ENCODE measurements around the gene NUP153. TPM values are rescaled to one million over a fixed set of nuclear protein-coding genes. Genes with fewer than 3 reads are reported as not detected.

NUP153 gene
- total and polyA plus RNA-seq, 4 donors = 6.2 to 50.2 (median 21.9) TPM

GRCh38 chr6:17610835-17611234 is 95.9 kb downstream of the NUP153 start:
- peaks cover 4 to 19% (median 9%) of the 10 kb centered on the region in 4 donors for H3K36me3 ChIP-seq (ENCODE audit: control insufficient read depth in 4 of 4, insufficient read depth in 4 of 4, low read length in 4 of 4)
- H3K27ac ChIP-seq (ENCODE audit: low read depth in 1 of 2, low read length in 1 of 2) = no peak overlapping the region
- H3K4me3 ChIP-seq = no peak overlapping the region
- TF ChIP-seq, protein P1, sequence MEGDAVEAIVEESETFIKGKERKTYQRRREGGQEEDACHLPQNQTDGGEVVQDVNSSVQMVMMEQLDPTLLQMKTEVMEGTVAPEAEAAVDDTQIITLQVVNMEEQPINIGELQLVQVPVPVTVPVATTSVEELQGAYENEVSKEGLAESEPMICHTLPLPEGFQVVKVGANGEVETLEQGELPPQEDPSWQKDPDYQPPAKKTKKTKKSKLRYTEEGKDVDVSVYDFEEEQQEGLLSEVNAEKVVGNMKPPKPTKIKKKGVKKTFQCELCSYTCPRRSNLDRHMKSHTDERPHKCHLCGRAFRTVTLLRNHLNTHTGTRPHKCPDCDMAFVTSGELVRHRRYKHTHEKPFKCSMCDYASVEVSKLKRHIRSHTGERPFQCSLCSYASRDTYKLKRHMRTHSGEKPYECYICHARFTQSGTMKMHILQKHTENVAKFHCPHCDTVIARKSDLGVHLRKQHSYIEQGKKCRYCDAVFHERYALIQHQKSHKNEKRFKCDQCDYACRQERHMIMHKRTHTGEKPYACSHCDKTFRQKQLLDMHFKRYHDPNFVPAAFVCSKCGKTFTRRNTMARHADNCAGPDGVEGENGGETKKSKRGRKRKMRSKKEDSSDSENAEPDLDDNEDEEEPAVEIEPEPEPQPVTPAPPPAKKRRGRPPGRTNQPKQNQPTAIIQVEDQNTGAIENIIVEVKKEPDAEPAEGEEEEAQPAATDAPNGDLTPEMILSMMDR (IDR thresholded peaks at IDR 0.05; ENCODE audit: control extremely low read depth, extremely low read depth) = no peak
- ATAC-seq (ENCODE audit: insufficient read depth, low FRiP score) (no peak), DNase-seq (no peak)
- no peaks in the 10 kb centered on the region for H3K9me3 ChIP-seq (ENCODE audit: control insufficient read depth in 4 of 4, insufficient read depth in 3 of 4, low read length in 3 of 4)
- no peaks in the 10 kb centered on the region for H3K27me3 ChIP-seq (ENCODE audit: control insufficient read depth in 3 of 3, insufficient read depth in 3 of 3, low read length in 2 of 3)
- no peak overlapping the region for H3K9ac ChIP-seq (ENCODE audit: insufficient read depth in 1 of 2, low read length in 2 of 2)
- 83 to 91% methylated on average over 3 of the region's 3 CpGs for WGBS, 2 donors
- no peaks in the 10 kb centered on the region for H3K4me1 ChIP-seq (ENCODE audit: control insufficient read depth in 5 of 5, insufficient read depth in 5 of 5, low read length in 5 of 5)

- Histone ChIP-seq H3K4me1 (ENCODE audit: control insufficient read depth in 5 of 5, insufficient read depth in 5 of 5, low read length in 5 of 5) (peaks cover 0 to 6% (median 4%) of the 10 kb centered on the region in 5 donors), H3K9me3 (ENCODE audit: control insufficient read depth in 4 of 4, insufficient read depth in 3 of 4, low read length in 3 of 4) (no peaks in the 10 kb centered on the region), H3K27me3 (ENCODE audit: control insufficient read depth in 3 of 3, insufficient read depth in 3 of 3, low read length in 2 of 3) (no peaks in the 10 kb centered on the region), H3K36me3 (ENCODE audit: control insufficient read depth in 4 of 4, insufficient read depth in 4 of 4, low read length in 4 of 4) (peaks cover 5 to 33% (median 15%) of the 10 kb centered on the region in 4 donors), H3K4me3 (no peak overlapping the region), H3K27ac (ENCODE audit: low read depth in 1 of 2, low read length in 1 of 2) (no peak overlapping the region), H3K9ac (ENCODE audit: insufficient read depth in 1 of 2, low read length in 2 of 2) (no peak overlapping the region)
- 97 to 98% methylated on average over 4 of the region's 4 CpGs for WGBS, 2 donors
- TF ChIP-seq, protein P1 (IDR thresholded peaks at IDR 0.05; ENCODE audit: control extremely low read depth, extremely low read depth) = no peak
- DNase-seq (no peak), ATAC-seq (ENCODE audit: insufficient read depth, low FRiP score) (no peak)
Measured at GRCh38 chr6:17606606-17607005, 100.1 kb downstream of the NUP153 start.

DNA sequence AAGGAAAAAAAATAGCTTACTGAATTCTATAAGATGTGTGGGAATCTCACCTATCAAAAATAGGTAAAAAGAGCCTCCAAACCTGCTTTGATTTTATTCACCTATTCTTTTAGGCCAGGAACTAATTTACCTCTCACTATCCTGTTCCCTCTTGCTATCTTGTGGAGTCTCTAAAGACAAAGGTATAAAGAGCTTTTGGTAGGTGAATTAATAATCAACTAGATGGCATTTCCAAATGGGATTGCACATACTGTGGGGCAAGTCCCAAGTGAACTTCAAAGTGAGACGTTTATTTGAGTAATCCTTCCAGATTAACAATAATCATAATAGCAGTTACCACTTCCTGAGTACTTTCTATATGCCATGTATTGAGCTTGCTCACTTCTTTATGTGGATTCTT is 103.8 kb downstream of the NUP153 start:
- TF ChIP-seq, protein P1 (IDR thresholded peaks at IDR 0.05; ENCODE audit: control extremely low read depth, extremely low read depth) = no peak
- 9 to 10% methylated on average over 1 of the region's 1 CpG for whole genome bisulfite sequencing, 2 donors
- ATAC-seq (ENCODE audit: insufficient read depth, low FRiP score) = no peak

DNA sequence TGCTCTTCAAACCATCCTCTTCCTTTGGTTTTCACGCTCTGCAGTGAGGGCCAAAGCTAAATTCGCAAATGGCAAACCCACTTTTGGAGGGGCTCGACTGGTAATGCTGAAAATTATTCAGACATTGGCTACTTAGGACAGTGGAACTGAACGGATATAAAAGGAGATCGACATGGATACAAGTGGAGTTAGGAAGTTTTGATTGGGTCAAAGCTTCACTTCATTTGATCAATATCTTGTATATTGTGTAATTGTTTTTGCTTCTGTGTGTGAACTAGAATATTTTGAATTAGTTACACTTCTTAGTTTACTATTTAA is 105.4 kb downstream of the NUP153 start:
- peaks cover 3 to 23% (median 10%) of the 10 kb centered on the region in 4 donors for H3K36me3 ChIP-seq (ENCODE audit: control insufficient read depth in 4 of 4, insufficient read depth in 4 of 4, low read length in 4 of 4)
- ATAC-seq (ENCODE audit: insufficient read depth, low FRiP score) (no peak), DNase-seq (no peak)
- H3K9ac ChIP-seq (ENCODE audit: insufficient read depth in 1 of 2, low read length in 2 of 2) = peak overlapping the region; percentile 87 to 90
- peak overlapping the region; percentile 98 to 99 for H3K27ac ChIP-seq (ENCODE audit: low read depth in 1 of 2, low read length in 1 of 2)
- H3K27me3 ChIP-seq (ENCODE audit: control insufficient read depth in 3 of 3, insufficient read depth in 3 of 3, low read length in 2 of 3) = no peaks in the 10 kb centered on the region
- H3K4me3 ChIP-seq = peak overlapping the region; percentile 95
- TF ChIP-seq, protein P1 (IDR thresholded peaks at IDR 0.05; ENCODE audit: control extremely low read depth, extremely low read depth) = no peak
- peaks cover 3 to 11% (median 5%) of the 10 kb centered on the region in 5 donors for H3K4me1 ChIP-seq (ENCODE audit: control insufficient read depth in 5 of 5, insufficient read depth in 5 of 5, low read length in 5 of 5)
- 7 to 10% methylated on average over 5 of the region's 5 CpGs for WGBS, 2 donors
- H3K9me3 ChIP-seq (ENCODE audit: control insufficient read depth in 4 of 4, insufficient read depth in 3 of 4, low read length in 3 of 4) = no peaks in the 10 kb centered on the region

More for the DNA sequence above, 103.8 kb downstream of the NUP153 start:
- no peak for DNase-seq
- Histone ChIP-seq H3K9ac (ENCODE audit: insufficient read depth in 1 of 2, low read length in 2 of 2) (no peak overlapping the region), H3K27ac (ENCODE audit: low read depth in 1 of 2, low read length in 1 of 2) (no peak overlapping the region), H3K4me1 (ENCODE audit: control insufficient read depth in 5 of 5, insufficient read depth in 5 of 5, low read length in 5 of 5) (peaks cover 3 to 11% (median 5%) of the 10 kb centered on the region in 5 donors), H3K36me3 (ENCODE audit: control insufficient read depth in 4 of 4, insufficient read depth in 4 of 4, low read length in 4 of 4) (peaks cover 3 to 31% (median 12%) of the 10 kb centered on the region in 4 donors), H3K27me3 (ENCODE audit: control insufficient read depth in 3 of 3, insufficient read depth in 3 of 3, low read length in 2 of 3) (no peaks in the 10 kb centered on the region), H3K4me3 (no peak overlapping the region), H3K9me3 (ENCODE audit: control insufficient read depth in 4 of 4, insufficient read depth in 3 of 4, low read length in 3 of 4) (no peaks in the 10 kb centered on the region)

Measured in lung (tissue), 12 donors.